Panc1 (cell line): Measurements from ENCODE around the gene ENOX1. TPM values are rescaled to one million over a fixed set of nuclear protein-coding genes. Genes with fewer than 3 reads are reported as not detected.

Experiments
- ATAC-seq: fragments of 200-7000 bp; cut with Tn5 transposase; 2 replicates; pipeline ENCODE4 v1.9.1; 2020; ENCODE audit warnings: mild to moderate bottlenecking, moderate library complexity
- BruUV-seq: library from RNA; stranded (reverse); fragments of 400-500 nt; replicated peaks from 2 replicates; lab custom pipeline; 2021; lab: Mats Ljungman, UMichigan
- CTCF ChIA-PET: fragments of 300-600 bp; sonication (Branson Sonifier 250); formaldehyde crosslinking; loops from one replicate; lab custom pipeline; 2022; ENCODE audit warnings: antibody characterized with exemption; lab: Charles Lee
- POLR2A ChIA-PET: fragments of 300-600 bp; sonication (Branson Sonifier 250); formaldehyde crosslinking; loops from one replicate; lab custom pipeline; 2022; ENCODE audit warnings: antibody characterized with exemption; lab: Charles Lee
- DNase-seq: peaks from one replicate; pipeline ENCODE4 v3.0.0-alpha.2; 2010; ENCODE audit warnings: low read depth, low spot score
- H3K27ac ChIP-seq: 2 replicates; pipeline ENCODE4 v1.5.1; 2011; ENCODE audit warnings: mild to moderate bottlenecking, low read length, inconsistent platforms
- H3K27me3 ChIP-seq: fragments of 200-500 bp; sonication (Bioruptor generic); 2 replicates; pipeline ENCODE4 v1.6.0; 2014; ENCODE audit warnings: low read length, inconsistent platforms; ENCODE audit not compliant: control insufficient read depth, insufficient read depth
- H3K36me3 ChIP-seq: fragments of 200-500 bp; sonication (Bioruptor generic); 2 replicates; pipeline ENCODE4 v1.5.1; 2014; ENCODE audit warnings: inconsistent platforms, mild to moderate bottlenecking, low read length, moderate library complexity; ENCODE audit not compliant: control insufficient read depth, insufficient read depth
- H3K4me1 ChIP-seq: 2 replicates; pipeline ENCODE4 v1.5.1; 2011; ENCODE audit warnings: inconsistent platforms, mild to moderate bottlenecking, low read length, moderate library complexity; ENCODE audit not compliant: control insufficient read depth, insufficient read depth
- H3K4me3 ChIP-seq, 2 experiments: 2 replicates each; pipeline ENCODE4 v1.5.1; 2011 to 2012; ENCODE audit warnings: low read depth in 2 of 2, low read length in 2 of 2, mild to moderate bottlenecking in 2 of 2, inconsistent platforms in 1 of 2, moderate library complexity in 1 of 2
- H3K9me3 ChIP-seq: fragments of 200-500 bp; sonication (Bioruptor generic); 2 replicates; pipeline ENCODE4 v1.5.1; 2014; ENCODE audit warnings: low read depth, mild to moderate bottlenecking, inconsistent platforms, low read length, moderate library complexity; ENCODE audit not compliant: control insufficient read depth, insufficient read depth
- POLR2AphosphoS5 ChIP-seq: IDR thresholded peaks from 2 replicates; pipeline ENCODE4 v1.6.1; 2012; ENCODE audit warnings: mild to moderate bottlenecking, low read depth, low read length, moderate library complexity
- SIN3A ChIP-seq: IDR thresholded peaks from 2 replicates; pipeline ENCODE4 v1.6.1; 2012; ENCODE audit warnings: low read depth, mild to moderate bottlenecking, low read length, moderate library complexity, borderline replicate concordance; ENCODE audit not compliant: insufficient read depth
- TCF7L2 ChIP-seq: IDR thresholded peaks from 2 replicates; pipeline ENCODE4 v1.6.1; 2011; ENCODE audit warnings: mild to moderate bottlenecking, low read depth, low read length, inconsistent platforms
- in situ Hi-C: cut with HindIII; loops from 2 replicates; pipeline ENCODE4 v1.10.0; 2016; ENCODE audit warnings: low sequenced_read_pairs, low pct_unique_long_range_greater_than_20kb
- intact Hi-C: fragments of 100-400 bp; cut with micrococcal nuclease; formaldehyde crosslinking; loops from one replicate; pipeline ENCODE4 v1.10.0; 2022; ENCODE audit not compliant: unreplicated experiment
- total RNA-seq: library from RNA; stranded (reverse); gene quantifications from one replicate; pipeline ENCODE4 v1.2.1, GENCODE V29; 2021; ENCODE audit not compliant: unreplicated experiment
- TF ChIP-seq, protein P1 (sequence below): fragments of 450-650 bp; IDR thresholded peaks from 2 replicates; pipeline ENCODE4 v1.5.1; 2017; ENCODE audit warnings: mild to moderate bottlenecking
- TF ChIP-seq, protein P2 (sequence below), 2 experiments: IDR thresholded peaks; 2 replicates each; pipeline ENCODE4 v1.6.1; 2011 to 2012; ENCODE audit warnings: low read depth in 2 of 2, control low read depth in 1 of 2, low read length in 1 of 2, mild to moderate bottlenecking in 1 of 2, moderate library complexity in 1 of 2; ENCODE audit not compliant: insufficient read depth in 1 of 2

Gene ENOX1
- total RNA-seq, 1 experiment from 2014 or later, result 0.23 TPM

DNA sequence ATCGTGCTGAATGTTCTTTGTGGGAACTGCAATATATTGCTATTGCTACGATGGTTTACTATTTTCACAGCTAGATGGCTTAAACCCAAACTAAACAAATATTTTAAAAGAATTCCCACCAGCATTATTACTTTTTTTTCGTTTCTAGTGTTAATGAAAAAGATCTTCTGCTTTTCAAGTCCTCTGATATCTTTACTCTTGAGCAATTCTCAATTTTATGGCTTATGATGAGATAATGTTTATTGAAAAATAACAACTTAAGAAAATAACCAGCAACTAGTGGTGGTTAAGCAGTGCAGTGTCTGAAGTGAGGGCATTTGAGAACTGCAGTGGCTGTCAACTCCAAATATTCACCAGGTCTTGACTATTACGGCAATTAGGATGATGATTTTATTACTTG lies 360.4 kb downstream of the ENOX1 start:
- CTCF ChIA-PET, result no interaction called here
- H3K27ac ChIP-seq, result no peak overlapping the region
- BruUV-seq, result no TSS peak
- ATAC-seq (no peak), DNase-seq (no peak)
- TF ChIP-seq, protein P1, sequence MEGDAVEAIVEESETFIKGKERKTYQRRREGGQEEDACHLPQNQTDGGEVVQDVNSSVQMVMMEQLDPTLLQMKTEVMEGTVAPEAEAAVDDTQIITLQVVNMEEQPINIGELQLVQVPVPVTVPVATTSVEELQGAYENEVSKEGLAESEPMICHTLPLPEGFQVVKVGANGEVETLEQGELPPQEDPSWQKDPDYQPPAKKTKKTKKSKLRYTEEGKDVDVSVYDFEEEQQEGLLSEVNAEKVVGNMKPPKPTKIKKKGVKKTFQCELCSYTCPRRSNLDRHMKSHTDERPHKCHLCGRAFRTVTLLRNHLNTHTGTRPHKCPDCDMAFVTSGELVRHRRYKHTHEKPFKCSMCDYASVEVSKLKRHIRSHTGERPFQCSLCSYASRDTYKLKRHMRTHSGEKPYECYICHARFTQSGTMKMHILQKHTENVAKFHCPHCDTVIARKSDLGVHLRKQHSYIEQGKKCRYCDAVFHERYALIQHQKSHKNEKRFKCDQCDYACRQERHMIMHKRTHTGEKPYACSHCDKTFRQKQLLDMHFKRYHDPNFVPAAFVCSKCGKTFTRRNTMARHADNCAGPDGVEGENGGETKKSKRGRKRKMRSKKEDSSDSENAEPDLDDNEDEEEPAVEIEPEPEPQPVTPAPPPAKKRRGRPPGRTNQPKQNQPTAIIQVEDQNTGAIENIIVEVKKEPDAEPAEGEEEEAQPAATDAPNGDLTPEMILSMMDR, result no peak
- no peak for TF ChIP-seq SIN3A
- TF ChIP-seq TCF7L2, result no peak
- no peak for TF ChIP-seq POLR2AphosphoS5
- TF ChIP-seq, protein P2, sequence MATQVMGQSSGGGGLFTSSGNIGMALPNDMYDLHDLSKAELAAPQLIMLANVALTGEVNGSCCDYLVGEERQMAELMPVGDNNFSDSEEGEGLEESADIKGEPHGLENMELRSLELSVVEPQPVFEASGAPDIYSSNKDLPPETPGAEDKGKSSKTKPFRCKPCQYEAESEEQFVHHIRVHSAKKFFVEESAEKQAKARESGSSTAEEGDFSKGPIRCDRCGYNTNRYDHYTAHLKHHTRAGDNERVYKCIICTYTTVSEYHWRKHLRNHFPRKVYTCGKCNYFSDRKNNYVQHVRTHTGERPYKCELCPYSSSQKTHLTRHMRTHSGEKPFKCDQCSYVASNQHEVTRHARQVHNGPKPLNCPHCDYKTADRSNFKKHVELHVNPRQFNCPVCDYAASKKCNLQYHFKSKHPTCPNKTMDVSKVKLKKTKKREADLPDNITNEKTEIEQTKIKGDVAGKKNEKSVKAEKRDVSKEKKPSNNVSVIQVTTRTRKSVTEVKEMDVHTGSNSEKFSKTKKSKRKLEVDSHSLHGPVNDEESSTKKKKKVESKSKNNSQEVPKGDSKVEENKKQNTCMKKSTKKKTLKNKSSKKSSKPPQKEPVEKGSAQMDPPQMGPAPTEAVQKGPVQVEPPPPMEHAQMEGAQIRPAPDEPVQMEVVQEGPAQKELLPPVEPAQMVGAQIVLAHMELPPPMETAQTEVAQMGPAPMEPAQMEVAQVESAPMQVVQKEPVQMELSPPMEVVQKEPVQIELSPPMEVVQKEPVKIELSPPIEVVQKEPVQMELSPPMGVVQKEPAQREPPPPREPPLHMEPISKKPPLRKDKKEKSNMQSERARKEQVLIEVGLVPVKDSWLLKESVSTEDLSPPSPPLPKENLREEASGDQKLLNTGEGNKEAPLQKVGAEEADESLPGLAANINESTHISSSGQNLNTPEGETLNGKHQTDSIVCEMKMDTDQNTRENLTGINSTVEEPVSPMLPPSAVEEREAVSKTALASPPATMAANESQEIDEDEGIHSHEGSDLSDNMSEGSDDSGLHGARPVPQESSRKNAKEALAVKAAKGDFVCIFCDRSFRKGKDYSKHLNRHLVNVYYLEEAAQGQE (IDR thresholded peaks at IDR 0.05; ENCODE audit: insufficient read depth in 1 of 2, low read depth in 2 of 2, low read length in 1 of 2), result no peak
- POLR2A ChIA-PET, result no interaction called here
- H3K4me1 ChIP-seq, result no peaks in the 10 kb centered on the region
- H3K9me3 ChIP-seq, result no peaks in the 10 kb centered on the region
- no peaks in the 10 kb centered on the region for H3K36me3 ChIP-seq
- no peaks in the 10 kb centered on the region for H3K27me3 ChIP-seq
- in situ Hi-C loops (no loop called here), intact Hi-C loops (no loop called here)
- H3K4me3 ChIP-seq, result no peak overlapping the region

DNA sequence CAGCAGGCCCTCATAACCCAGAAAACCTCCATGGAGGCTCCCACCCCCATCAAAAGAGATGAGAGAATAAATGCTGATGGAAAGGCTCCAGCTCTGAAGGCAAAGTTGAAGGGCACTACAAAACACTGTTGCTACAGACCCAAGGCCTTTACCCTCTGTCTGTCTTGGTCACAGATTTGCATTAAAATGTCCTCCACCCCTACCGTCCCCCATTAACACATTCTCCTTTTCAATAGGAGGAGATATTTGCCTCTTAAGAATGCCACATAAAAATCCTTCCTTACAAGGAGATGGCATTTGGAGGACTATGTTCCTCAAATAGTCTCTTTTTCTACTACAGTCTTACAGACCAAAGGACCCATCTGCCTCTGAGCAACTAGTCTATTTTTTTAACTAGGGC lies 361.5 kb downstream of the ENOX1 start:
- no peak overlapping the region for H3K27ac ChIP-seq
- TF ChIP-seq SIN3A (no peak), TCF7L2 (no peak), POLR2AphosphoS5 (no peak)
- TF ChIP-seq, protein P2 (IDR thresholded peaks at IDR 0.05; ENCODE audit: insufficient read depth in 1 of 2, low read depth in 2 of 2, low read length in 1 of 2), result no peak
- TF ChIP-seq, protein P1, result no peak
- ATAC-seq (no peak), DNase-seq (no peak)
- H3K27me3 ChIP-seq, result no peaks in the 10 kb centered on the region
- intact Hi-C loops (no loop called here), in situ Hi-C loops (no loop called here)
- no peaks in the 10 kb centered on the region for H3K4me1 ChIP-seq
- H3K36me3 ChIP-seq, result no peaks in the 10 kb centered on the region
- ChIA-PET CTCF (no interaction called here), POLR2A (no interaction called here)
- H3K4me3 ChIP-seq, result no peak overlapping the region
- no TSS peak for BruUV-seq
- no peaks in the 10 kb centered on the region for H3K9me3 ChIP-seq
